VCaP (cell line): ENCODE data around the gene KIF20A.
"Not testable (repeated sequence)": the region's sequence is repeated elsewhere in the genome, so short reads cannot be mapped to it uniquely, and the experiment has no call there.

Experiments
- H3K27ac ChIP-seq: fragments of 450-650 bp; 2 replicates; pipeline ENCODE4 v1.5.1; 2017
- CTCF ChIP-seq: fragments of 450-650 bp; conservative IDR thresholded peaks from 2 replicates; pipeline ENCODE4 v1.5.1; 2017; ENCODE audit warnings: mild to moderate bottlenecking, moderate library complexity

Gene KIF20A

GRCh38 chr5:138148811-138149210, 30.1 kb upstream of the KIF20A start:
- no peak overlapping the region for H3K27ac ChIP-seq
- no peak for TF ChIP-seq CTCF

- no peak overlapping the region for H3K27ac ChIP-seq
- no peak for TF ChIP-seq CTCF
These were observed 29.4 kb upstream of the KIF20A start for GRCh38 chr5:138149530-138149929.

- not testable (repeated sequence) for H3K27ac ChIP-seq
These were observed 22.9 kb upstream of the KIF20A start for GRCh38 chr5:138155977-138156376.

- no peak for TF ChIP-seq CTCF
These were observed 21.3 kb upstream of the KIF20A start for GRCh38 chr5:138157626-138158025.

GRCh38 chr5:138159666-138160065, 19.2 kb upstream of the KIF20A start:
- no peak for TF ChIP-seq CTCF
- H3K27ac ChIP-seq, result no peak overlapping the region

More at GRCh38 chr5:138157626-138158025, 21.3 kb upstream of the KIF20A start:
- H3K27ac ChIP-seq, result no peak overlapping the region

GRCh38 chr5:138160706-138161105, 18.2 kb upstream of the KIF20A start:
- no peak for TF ChIP-seq CTCF
- H3K27ac ChIP-seq, result no peak overlapping the region

- H3K27ac ChIP-seq, result no peak overlapping the region
- no peak for TF ChIP-seq CTCF
These were observed 15.2 kb upstream of the KIF20A start for GRCh38 chr5:138163721-138164120.

- no peak for TF ChIP-seq CTCF
- no peak overlapping the region for H3K27ac ChIP-seq
These were observed 9.8 kb upstream of the KIF20A start for GRCh38 chr5:138169124-138169523.
